DMS114 treated with DMSO at 0.1 percent for 48 hours (cell line): ENCODE results near the gene DPP7.

Source experiments
- DNase-seq: peaks from one replicate; lab custom pipeline; 2025; ENCODE audit not compliant: unreplicated experiment; lab: John Stamatoyannopoulos, UW

Gene DPP7

GRCh38 chr9:137088121-137088520, 26.4 kb downstream of the DPP7 start:
- no peak for DNase-seq

GRCh38 chr9:137087409-137087925, 27.1 kb downstream of the DPP7 start:
- no peak for DNase-seq

GRCh38 chr9:137086531-137087408, 27.8 kb downstream of the DPP7 start, which contains the start of gene MAN1B1:
TSS of gene MAN1B1 (plus strand) at chr9:137086985. CDS start at chr9:137087000, 15 bp downstream.
- peak; percentile 93 for DNase-seq

- no peak for DNase-seq
These were observed 28.5 kb downstream of the DPP7 start for GRCh38 chr9:137085920-137086530.

GRCh38 chr9:137084526-137084925, 30.0 kb downstream of the DPP7 start:
- DNase-seq, result no peak

- no peak for DNase-seq
These were observed 31.0 kb downstream of the DPP7 start for GRCh38 chr9:137083394-137084004.

- DNase-seq, result no peak
These were observed 31.6 kb downstream of the DPP7 start for GRCh38 chr9:137082925-137083290.

- no peak for DNase-seq
These were observed 32.2 kb downstream of the DPP7 start for GRCh38 chr9:137082222-137082924.

- no peak for DNase-seq
These were observed 34.0 kb downstream of the DPP7 start for GRCh38 chr9:137080260-137081122.

GRCh38 chr9:137079401-137079787, 35.1 kb downstream of the DPP7 start:
- DNase-seq, result no peak

- DNase-seq, result no peak
These were observed 35.7 kb downstream of the DPP7 start for GRCh38 chr9:137078701-137079400.

- DNase-seq, result no peak
These were observed 36.5 kb downstream of the DPP7 start for GRCh38 chr9:137077758-137078693.

GRCh38 chr9:137077010-137077747, 37.4 kb downstream of the DPP7 start, which contains the start of gene UAP1L1:
TSS of gene UAP1L1 (plus strand) at chr9:137077517. CDS start at chr9:137077533, 16 bp downstream.
- no peak for DNase-seq

GRCh38 chr9:137076636-137077009, 37.9 kb downstream of the DPP7 start:
- DNase-seq, result no peak

- DNase-seq, result no peak
These were observed 39.2 kb downstream of the DPP7 start for GRCh38 chr9:137075275-137075775.

GRCh38 chr9:137074657-137075274, 39.8 kb downstream of the DPP7 start:
- DNase-seq, result no peak

GRCh38 chr9:137073992-137074399, 40.5 kb downstream of the DPP7 start:
- no peak for DNase-seq
